HG02571 (cell line): ENCODE data around the gene EPOP.

ENCODE experiments used
- ATAC-seq: cut with Tn5 transposase; IDR thresholded peaks from one replicate; pipeline ENCODE4 v1.9.1; 2021; ENCODE audit warnings: mild to moderate bottlenecking, moderate library complexity; ENCODE audit not compliant: unreplicated experiment

Gene EPOP

DNA sequence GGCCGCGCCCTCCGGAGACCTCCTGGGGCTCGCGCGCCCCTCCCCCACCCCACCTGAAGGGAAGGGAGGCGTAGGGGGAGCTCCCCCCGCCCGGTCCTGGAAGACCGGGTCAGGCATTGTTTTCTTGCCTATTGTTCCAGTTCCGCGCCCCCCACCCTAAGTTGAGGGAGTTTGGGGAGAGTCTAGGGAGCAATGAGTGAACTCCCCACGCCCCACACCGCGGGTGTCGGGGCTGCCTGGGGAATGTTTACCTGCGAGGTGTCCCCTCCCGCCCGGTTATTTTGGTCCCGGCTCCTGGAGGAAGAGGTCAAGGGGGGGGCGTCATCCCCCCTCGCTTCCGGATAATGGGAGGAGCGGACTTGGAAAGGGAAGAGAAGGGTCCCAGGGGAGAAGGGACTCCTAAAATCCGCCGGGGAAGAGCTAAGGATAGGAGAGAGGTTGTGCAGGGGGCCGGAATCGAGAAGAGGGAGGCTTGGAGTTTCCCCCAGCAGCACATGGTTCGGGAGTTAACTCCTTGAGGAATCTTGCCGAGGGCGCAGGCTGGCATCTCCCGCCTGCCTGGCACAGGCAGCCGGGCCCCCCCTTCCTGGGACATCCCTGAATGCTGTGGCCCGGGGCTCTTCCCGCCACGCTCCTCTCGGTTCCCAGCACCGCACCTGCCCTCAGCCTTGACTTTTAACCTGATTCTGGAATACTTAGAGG is 31.2 kb upstream of the EPOP start:
- no peak for ATAC-seq

DNA sequence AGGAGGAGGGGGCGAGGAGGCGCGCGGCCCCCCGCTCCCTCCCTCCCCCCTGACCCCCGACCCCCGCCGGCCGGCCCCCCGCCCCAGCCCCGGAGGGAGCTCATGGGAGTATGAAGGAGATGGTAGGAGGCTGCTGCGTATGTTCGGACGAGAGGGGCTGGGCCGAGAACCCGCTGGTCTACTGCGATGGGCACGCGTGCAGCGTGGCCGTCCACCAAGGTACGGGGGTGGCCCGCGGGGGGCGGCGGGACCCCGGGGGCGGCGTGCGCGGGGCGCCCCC is 30.7 kb upstream of the EPOP start:
- no peak for ATAC-seq

DNA sequence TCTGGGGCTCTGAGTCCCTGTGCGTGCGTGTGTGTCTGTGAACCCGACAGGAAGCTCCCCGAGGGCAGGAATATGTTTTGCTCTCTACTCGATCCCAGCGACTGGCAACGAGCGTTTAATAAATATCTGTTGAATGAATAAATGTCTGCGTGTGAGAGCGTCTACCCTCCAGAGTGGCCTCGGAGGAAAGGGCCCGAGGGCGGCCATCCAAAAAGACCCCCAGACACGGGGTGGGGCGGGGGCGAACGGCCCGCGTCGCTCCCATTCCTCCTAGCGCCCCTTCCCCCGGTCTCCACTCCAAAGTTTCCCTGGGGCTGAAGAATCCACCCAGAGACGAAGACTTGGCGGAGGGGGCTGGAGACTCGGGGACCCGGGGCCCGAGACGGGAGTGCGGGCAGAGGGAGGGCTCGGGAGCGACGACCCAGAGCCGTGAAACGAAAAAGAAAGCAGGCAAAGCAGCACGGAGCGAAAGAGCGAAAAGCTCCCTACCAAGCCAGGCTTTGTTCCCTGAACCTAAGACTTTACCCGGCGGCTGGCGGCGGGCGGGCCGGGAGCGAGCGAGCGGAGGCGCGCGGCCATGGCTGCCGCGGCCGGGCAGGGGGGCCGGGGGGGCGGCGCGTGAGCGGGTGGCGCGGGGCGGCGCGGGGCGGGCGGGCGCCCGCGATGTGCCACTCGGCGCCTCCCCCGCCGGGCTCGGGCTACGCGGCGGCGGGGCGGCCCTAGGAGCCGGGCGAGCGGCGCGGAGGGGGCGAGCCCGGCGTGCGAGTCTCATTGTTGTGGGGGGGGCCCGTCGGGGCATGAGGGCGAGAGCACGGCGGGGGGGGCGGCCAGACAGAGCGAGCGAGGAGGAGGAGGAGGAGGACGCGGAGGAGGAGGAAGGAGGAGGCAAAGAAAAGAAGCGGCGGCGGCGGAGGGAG is 30.1 kb upstream of the EPOP start, which contains the start of gene MLLT6:
MLLT6 (plus strand) TSS at position 668 of the 917 bp plus-strand sequence. CDS start 360 bp downstream, outside the sequence.
- ATAC-seq, result no peak

DNA sequence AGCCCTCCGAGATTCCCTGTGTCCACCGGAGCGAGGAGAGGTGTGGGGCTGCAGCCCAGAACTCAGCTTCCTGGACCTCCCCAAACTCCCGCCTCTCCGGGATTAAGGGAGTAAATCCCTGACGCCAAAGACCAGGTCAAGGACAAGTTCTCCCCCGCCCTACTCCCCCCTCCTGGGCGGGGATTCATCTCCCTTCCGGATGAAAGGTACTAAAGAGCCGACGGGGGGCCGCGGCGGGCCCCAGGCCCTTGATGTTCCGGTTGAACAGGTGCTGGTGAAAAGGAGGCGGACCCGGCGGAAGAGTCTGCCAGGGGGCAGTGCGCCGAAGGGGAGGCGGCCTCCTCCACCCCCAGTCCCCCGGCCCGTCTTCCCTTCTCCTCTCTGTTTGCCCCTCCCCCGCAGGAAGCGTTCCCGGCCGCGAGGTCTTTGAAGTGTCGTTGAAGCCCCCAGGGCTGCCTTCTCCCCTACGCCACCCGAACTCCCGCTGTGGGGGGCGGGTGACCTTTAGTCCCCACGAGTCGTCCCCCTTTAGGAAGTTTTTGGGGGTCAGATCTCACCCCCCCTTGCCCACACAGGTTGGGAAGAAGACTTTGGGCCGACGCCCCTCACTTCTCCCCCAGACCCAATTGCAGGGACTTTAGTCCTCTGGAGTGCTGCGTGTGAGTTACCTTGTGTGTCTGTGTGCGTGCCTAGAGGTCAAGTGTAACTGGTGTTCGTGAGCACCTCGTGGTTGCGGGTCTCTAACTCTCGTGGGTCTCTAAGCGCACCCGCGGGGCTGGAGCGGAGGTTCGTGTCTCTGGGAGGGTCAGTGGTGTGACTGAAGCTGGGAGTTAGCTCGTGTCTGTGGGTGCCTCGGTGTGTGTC is 29.2 kb upstream of the EPOP start:
- ATAC-seq, result no peak

- ATAC-seq, result no peak
Observed at GRCh38 chr17:38702916-38703741, 28.4 kb upstream of the EPOP start.

DNA sequence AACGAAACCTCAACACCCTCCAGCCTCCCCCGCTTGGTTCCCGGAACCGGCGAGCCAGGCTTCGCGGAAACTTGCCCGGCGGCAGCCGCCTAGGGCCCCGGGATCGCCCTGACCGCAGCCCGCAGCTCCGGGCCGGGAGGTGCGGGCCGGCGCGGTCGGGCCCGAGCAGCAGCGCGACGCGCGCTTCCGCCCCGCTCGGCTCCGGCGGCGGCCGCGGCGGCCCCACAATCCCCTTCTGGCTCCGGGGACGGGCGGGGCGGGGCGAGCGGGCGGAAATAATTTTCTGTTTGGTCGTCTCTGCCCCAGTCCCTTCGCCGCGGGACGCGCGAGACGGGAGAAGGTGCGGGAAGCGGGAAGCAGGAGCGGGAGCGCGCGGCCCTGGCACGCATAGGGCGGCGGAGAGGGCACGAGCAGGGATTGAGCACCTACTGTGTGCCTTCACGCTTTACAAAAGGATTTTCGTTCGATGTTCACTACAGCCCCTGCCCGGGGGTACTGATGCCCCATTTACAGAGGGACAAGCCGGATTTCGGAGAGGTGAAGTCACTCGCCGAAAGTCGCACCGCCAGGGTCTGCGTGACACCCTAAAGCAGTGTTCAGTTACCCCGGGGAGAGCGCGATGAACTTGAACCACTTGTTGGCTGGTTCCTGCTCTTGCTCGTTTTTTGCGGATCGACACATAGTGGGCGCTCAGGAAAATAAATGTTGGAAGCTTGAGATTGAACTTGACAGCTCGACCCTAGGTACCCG is 27.6 kb upstream of the EPOP start:
- no peak for ATAC-seq

DNA sequence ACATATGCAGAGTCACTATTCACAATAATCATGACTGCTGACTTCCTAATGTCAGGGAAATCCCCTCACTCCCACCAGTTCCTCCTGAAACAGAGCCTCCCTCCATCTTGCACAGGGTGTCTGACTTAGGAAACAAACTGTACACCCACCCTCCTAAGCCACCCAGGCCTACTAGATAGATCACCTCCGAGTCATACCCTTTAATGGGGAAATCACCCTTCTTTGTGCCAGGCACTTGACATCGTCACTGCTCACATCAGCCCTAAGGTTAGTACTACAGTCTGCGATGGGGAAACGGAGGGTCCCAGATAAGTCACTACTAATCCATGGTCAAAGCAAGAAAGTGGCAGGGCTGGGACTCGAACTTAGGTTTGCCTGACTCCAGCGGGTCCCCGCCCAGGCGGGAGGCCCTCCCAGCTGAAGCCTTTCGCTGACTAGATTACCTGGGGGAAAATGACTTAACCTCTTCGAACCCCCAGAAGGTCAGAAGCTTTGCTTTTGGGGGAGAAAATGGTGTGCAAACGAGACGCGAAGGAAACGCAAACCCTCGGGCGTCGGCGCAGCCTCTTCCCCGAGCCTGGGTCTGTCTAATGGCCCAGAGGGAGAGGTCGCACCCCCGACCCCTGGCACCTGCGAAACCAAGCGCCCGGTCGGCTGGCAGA is 26.9 kb upstream of the EPOP start:
- ATAC-seq, result no peak

DNA sequence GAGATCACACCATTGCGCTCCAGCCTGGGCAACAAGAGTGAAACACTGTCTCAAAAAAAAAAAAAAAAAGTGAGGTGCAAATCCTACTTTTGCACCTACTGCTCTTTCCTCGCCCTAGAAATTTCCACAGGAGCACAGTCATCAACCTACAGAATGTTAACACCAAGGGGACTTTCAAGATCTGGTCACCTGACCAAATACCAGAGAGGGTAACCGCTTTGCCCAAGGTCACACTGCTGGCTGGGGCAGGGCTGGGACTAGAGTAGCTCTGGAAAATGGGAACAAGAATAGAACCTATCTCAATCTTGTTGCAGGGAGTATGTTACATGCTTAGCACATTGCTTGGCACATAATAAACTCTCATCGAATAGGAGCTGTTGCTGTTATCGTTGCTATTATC is 24.0 kb upstream of the EPOP start:
- ATAC-seq, result no peak

GRCh38 chr17:38697061-38697820 is 22.5 kb upstream of the EPOP start:
- ATAC-seq, result no peak

DNA sequence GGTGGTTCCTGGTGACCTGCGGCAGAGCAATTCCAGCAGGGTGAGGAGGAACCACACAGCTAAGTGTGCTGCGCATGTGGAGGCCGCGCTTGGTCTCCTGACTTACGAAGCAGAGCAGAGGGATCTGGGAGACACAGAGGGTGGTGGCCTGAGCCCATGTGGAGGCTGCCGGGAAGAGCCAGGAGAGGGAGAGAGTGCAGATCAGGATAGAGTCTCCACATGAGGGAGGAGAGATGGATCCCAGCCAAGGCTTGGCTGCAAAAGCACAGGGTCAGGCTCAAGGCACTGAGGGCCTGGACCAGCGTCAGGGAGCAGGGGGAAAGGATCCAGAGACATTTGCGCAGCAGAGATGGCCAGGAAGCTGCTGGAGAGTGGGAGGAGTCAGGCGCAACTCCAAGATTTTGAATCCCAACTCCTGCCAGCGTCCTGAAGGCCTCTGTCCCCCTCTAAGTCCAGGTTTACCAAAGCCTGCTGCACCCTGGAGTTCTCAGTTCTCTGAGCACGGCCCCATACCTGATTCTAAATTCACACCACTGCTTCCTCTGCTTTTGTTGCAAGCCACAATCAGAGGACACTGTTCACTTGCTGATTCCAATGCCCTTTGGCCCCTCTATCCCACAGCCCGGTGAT is 19.1 kb upstream of the EPOP start:
- no peak for ATAC-seq

GRCh38 chr17:38691154-38691553 is 16.4 kb upstream of the EPOP start:
- no peak for ATAC-seq

GRCh38 chr17:38690386-38690785 is 15.6 kb upstream of the EPOP start:
- no peak for ATAC-seq

DNA sequence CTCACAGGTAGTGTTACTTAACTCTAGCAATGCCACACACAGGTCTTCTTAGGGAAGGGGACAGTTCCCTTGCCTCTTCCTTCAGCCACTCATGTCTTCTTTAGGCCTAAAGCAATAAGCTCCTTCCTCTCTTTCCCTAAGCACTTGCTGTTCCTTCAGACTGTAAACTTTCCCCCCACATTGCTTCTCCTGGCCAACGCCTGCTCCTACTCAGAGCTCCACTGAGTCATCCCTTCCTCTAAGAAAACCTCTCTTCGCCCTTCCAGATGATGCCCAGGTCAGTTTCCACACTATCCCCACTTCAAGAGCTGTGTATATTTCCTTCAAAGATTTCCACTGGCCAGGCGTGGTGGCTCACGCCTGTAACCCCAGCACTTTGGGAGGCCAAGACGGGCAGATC is 12.5 kb upstream of the EPOP start:
- ATAC-seq, result no peak

GRCh38 chr17:38685491-38685890 is 10.7 kb upstream of the EPOP start:
- ATAC-seq, result no peak

- ATAC-seq, result no peak
Observed at GRCh38 chr17:38681096-38681495, 6.3 kb upstream of the EPOP start.

GRCh38 chr17:38677819-38678218 is 3.1 kb upstream of the EPOP start:
- ATAC-seq, result no peak

- ATAC-seq, result no peak
Observed at GRCh38 chr17:38676706-38677504, 2.1 kb upstream of the EPOP start.
